ENCODE results near the gene MEI1. TPM values are rescaled to one million over a fixed set of nuclear protein-coding genes. Genes with fewer than 3 reads are reported as not detected.
A peak's percentile ranks its signal among the peaks of the same experiment; 100 is the strongest.

The MEI1 gene
- total and polyA plus RNA-seq, 9 of the 15 experiments (the other 6 are each of a cell fraction or from before 2014, with no cell fraction given): 0.08 to 0.68 (median 0.18) TPM; not detected in 2

GRCh38 chr22:41800348-41801146 lies 101.2 kb downstream of the MEI1 start, which contains the start of gene CCDC134 (continued):
- TF ChIP-seq VEZF1 (CRISPR knock-in tag; IDR thresholded peaks at IDR 0.05) (peak; percentile 86), MEF2A (IDR thresholded peaks at IDR 0.05; ENCODE audit: control insufficient read depth, low read depth, low read length) (no peak), BDP1 (IDR thresholded peaks at IDR 0.05; ENCODE audit: insufficient read depth, insufficient read length) (no peak), ZNF165 (CRISPR knock-in tag; IDR thresholded peaks at IDR 0.05; ENCODE audit: borderline replicate concordance) (no peak), HOMEZ (CRISPR knock-in tag; IDR thresholded peaks at IDR 0.05) (no peak), MTA2 (IDR thresholded peaks at IDR 0.05; ENCODE audit: low read depth) (no peak), JUN (IDR thresholded peaks at IDR 0.05; ENCODE audit: borderline replicate concordance, low read depth, low read length) (no peak), JUN (CRISPR knock-in tag; IDR thresholded peaks at IDR 0.05; ENCODE audit: borderline replicate concordance) (no peak), SUPT5H (IDR thresholded peaks at IDR 0.05) (peak; percentile 79), GTF3C2 (IDR thresholded peaks at IDR 0.05; ENCODE audit: borderline replicate concordance, extremely low read depth, insufficient read length) (no peak), PHF20 (IDR thresholded peaks at IDR 0.05; ENCODE audit: partially characterized antibody) (peak; percentile 37)
- TF ChIP-seq, protein P1, sequence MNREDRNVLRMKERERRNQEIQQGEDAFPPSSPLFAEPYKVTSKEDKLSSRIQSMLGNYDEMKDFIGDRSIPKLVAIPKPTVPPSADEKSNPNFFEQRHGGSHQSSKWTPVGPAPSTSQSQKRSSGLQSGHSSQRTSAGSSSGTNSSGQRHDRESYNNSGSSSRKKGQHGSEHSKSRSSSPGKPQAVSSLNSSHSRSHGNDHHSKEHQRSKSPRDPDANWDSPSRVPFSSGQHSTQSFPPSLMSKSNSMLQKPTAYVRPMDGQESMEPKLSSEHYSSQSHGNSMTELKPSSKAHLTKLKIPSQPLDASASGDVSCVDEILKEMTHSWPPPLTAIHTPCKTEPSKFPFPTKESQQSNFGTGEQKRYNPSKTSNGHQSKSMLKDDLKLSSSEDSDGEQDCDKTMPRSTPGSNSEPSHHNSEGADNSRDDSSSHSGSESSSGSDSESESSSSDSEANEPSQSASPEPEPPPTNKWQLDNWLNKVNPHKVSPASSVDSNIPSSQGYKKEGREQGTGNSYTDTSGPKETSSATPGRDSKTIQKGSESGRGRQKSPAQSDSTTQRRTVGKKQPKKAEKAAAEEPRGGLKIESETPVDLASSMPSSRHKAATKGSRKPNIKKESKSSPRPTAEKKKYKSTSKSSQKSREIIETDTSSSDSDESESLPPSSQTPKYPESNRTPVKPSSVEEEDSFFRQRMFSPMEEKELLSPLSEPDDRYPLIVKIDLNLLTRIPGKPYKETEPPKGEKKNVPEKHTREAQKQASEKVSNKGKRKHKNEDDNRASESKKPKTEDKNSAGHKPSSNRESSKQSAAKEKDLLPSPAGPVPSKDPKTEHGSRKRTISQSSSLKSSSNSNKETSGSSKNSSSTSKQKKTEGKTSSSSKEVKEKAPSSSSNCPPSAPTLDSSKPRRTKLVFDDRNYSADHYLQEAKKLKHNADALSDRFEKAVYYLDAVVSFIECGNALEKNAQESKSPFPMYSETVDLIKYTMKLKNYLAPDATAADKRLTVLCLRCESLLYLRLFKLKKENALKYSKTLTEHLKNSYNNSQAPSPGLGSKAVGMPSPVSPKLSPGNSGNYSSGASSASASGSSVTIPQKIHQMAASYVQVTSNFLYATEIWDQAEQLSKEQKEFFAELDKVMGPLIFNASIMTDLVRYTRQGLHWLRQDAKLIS (CRISPR knock-in tag; IDR thresholded peaks at IDR 0.05): peak; percentile 90; the same call in 1 of the 2 replicates
- TF ChIP-seq, protein P2, sequence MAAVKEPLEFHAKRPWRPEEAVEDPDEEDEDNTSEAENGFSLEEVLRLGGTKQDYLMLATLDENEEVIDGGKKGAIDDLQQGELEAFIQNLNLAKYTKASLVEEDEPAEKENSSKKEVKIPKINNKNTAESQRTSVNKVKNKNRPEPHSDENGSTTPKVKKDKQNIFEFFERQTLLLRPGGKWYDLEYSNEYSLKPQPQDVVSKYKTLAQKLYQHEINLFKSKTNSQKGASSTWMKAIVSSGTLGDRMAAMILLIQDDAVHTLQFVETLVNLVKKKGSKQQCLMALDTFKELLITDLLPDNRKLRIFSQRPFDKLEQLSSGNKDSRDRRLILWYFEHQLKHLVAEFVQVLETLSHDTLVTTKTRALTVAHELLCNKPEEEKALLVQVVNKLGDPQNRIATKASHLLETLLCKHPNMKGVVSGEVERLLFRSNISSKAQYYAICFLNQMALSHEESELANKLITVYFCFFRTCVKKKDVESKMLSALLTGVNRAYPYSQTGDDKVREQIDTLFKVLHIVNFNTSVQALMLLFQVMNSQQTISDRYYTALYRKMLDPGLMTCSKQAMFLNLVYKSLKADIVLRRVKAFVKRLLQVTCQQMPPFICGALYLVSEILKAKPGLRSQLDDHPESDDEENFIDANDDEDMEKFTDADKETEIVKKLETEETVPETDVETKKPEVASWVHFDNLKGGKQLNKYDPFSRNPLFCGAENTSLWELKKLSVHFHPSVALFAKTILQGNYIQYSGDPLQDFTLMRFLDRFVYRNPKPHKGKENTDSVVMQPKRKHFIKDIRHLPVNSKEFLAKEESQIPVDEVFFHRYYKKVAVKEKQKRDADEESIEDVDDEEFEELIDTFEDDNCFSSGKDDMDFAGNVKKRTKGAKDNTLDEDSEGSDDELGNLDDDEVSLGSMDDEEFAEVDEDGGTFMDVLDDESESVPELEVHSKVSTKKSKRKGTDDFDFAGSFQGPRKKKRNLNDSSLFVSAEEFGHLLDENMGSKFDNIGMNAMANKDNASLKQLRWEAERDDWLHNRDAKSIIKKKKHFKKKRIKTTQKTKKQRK (IDR thresholded peaks at IDR 0.05; ENCODE audit: borderline replicate concordance, low read depth, low read length): no peak

Measured in K562 (cell line).